H4 (cell line): ENCODE results near the gene FABP3. TPM values are rescaled to one million over a fixed set of nuclear protein-coding genes. Genes with fewer than 3 reads are reported as not detected.
A peak's percentile ranks its signal among the peaks of the same experiment; 100 is the strongest.

Source experiments
- DNase-seq: peaks from one replicate; pipeline ENCODE4 v3.0.0-alpha.2; 2015; ENCODE audit warnings: low spot score
- total RNA-seq: library from RNA; depleted of rRNA; stranded (reverse); fragments of >200 nt; shearing (Covaris generic); gene quantifications from 2 replicates; pipeline ENCODE4 v1.2.3, GENCODE V29; 2014; rRNA removed

Gene FABP3
- not detected in 2 replicates for total RNA-seq

GRCh38 chr1:31373056-31373896, at the start of gene FABP3:
Gene FABP3 (minus strand): TSS chr1:31373076. CDS start chr1:31373014, 62 bp downstream.
- DNase-seq = no peak

GRCh38 chr1:31421371-31422040, 48.6 kb upstream of the FABP3 start:
- no peak for DNase-seq

DNA sequence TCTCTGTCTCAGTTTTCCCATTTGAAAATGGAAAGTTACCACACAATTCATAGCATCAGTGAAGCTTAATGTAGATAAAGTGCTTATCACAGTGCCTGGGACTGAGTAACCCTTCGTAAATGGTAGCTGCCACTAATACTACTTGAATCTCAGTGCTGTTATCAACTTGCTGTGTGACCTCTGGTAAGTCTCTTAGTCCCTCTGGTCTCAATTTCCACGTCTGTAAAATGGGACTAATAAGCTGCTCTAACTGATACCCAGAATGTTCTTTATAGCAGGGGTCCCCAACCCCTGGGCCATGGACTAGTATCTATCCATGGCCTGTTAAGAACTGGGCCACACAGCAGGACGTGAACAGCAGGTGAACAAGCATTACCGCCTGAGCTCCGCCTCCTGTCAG, 47.8 kb upstream of the FABP3 start:
- no peak for DNase-seq

- DNase-seq = no peak
Observed at GRCh38 chr1:31418626-31419323, 45.9 kb upstream of the FABP3 start.

GRCh38 chr1:31417148-31417547, 44.3 kb upstream of the FABP3 start:
- no peak for DNase-seq

- no peak for DNase-seq
Observed at GRCh38 chr1:31416101-31416736, 43.3 kb upstream of the FABP3 start.

DNA sequence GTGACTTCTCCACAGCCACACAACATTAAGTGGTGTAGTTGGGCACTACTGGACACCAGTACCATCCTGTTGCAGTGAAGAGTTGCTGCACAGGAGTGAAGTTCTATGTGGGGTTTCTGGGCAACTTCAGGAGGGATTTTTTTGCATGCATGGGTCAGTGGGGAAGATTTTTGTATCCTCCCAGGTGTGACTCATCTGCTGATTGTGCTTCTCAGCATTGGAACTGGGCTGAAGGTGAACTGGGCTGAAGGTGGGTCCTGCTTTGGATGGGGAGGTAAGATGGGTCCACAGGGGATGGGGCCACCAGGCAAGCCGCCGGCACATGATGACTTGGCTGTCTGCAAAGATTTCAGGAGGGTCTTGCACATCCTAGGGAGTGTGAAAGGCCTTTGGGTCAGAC, 42.8 kb upstream of the FABP3 start:
- no peak for DNase-seq

- DNase-seq = no peak
Observed at GRCh38 chr1:31414980-31415370, 42.1 kb upstream of the FABP3 start.

- DNase-seq = peak; percentile 25
Observed at GRCh38 chr1:31413405-31414001, 40.6 kb upstream of the FABP3 start.

- DNase-seq = no peak
Observed at GRCh38 chr1:31412732-31413404, 40.0 kb upstream of the FABP3 start, which contains the start of gene SERINC2. Gene SERINC2 (plus strand): TSS chr1:31413213. CDS start chr1:31413266, 53 bp downstream.

DNA sequence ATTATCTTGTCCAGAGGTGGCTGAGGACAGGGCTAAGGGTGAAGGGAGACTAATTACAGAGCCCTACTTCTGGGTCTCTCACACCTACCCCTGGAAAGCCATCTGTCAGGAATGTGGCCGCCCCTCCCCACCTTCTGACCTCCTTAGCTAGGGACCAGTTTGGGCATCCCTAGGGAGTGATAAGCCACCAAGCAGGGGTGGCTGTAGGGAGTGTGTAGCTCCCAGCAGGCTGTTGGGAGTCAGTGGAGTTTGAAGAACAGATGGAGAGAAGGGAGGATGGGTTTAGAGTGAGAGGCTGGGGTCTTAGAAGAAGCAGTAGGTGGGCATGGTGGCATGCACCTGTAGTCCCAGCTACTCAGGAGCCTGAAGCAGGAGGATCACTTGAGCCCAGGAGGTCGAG, 39.3 kb upstream of the FABP3 start:
- DNase-seq = no peak

DNA sequence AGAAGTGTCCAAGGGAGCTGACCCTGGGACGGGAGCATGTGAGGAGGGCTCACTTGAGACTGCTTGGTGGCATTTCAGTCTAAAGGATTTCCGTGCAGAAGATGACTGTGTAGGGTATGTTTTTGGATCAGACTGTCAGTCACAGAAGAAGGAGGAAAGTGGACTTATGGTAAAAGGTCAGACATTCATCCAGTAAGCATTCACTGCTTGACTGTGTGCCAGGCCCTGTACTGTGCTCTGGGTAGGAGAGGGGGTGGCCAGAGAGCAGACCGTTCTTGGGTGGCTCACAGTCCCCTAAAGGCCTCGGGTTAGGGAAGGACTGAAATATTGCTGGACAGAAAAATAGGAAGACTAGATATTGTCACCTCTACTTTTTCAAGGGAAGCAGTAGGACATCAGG, 38.0 kb upstream of the FABP3 start:
- DNase-seq = no peak

DNA sequence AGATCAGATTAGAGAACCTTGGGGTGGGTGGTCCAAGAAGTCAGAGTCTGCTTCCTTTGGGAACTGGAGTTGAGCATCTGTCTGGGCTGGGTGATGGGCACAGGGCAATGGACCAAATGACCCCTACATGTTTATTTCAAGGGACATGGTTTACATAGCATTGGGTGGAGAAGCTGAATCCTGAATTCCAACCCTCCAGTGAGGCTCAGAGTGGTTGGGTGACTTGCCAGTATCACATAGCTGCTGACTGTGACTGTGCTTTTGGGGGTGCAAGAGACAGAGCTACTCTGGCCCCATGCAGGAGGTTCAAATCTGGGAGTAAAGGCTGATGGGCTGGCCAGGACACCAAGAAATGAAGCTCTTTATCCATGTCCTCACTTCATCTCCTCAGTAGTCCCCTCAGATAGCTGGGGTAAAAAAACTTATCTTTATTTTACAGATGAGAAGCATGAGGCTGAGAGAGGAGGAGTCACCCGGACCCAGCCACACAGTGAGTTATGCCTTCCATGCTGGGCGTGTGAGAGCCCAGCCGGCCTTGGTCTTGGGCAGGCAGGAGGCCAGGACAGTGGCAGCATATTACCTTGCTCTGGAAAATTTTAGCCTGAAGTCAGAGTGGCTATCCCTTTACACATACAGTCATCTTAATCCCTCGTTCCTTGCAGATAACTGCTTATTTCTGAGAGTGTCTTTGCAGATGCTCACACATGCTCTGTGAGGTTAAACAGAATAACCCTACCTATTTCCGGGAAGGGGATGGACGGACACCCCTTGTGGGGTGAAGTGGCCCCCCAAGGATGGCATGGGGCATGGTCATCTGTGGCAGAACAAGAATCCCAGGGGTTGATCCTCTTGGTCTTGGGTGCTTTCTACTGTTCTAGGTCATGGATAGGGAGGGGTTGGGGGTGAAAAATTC, 37.3 kb upstream of the FABP3 start:
- no peak for DNase-seq

DNA sequence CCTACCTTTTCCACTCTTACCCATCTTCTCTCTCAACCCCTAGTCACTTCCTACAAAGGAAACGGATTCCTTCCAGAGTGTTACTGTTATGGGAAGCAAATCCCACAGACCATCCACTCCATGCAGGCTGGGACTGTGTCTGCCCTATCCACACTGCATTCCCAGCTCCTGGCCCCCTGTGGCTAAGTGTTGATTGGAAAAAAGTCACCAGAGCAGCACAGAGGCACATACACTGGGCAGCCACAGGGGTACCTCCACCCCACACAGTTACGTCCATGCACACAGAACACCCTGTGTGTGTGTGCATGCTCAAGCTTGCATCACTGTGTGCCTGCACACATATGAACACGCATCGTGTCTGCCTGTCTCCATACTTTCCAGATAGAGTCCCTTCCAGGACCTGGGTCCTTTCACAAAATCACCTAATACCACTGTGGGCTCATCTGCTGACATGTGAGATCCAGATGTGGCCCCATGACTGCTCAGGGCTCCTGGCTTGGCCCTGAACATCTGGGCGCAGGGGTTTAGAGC, 36.0 kb upstream of the FABP3 start:
- DNase-seq = no peak

- no peak for DNase-seq
Observed at GRCh38 chr1:31407029-31407626, 34.3 kb upstream of the FABP3 start.

GRCh38 chr1:31405578-31406245, 32.8 kb upstream of the FABP3 start:
- no peak for DNase-seq

- no peak for DNase-seq
Observed at GRCh38 chr1:31401241-31401640, 28.4 kb upstream of the FABP3 start.

DNA sequence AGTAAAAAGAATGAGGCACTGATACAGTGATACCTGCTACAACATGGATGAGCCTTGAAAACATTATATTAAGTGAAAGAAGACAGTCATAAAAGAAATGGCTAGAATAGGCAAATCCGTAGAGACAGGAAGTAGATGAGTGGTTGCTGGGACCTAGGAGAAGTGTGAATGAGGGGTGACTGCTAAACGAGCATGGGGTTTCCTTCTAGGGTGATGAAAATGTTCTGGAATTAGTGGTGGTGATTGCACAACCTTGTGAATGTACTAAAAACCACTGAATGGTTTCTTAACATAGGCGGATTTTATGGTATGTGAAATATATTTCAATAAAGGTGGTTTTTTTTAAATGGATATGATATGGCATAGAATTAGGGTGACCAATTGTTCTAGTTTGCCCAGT, 27.5 kb upstream of the FABP3 start:
- DNase-seq = no peak

DNA sequence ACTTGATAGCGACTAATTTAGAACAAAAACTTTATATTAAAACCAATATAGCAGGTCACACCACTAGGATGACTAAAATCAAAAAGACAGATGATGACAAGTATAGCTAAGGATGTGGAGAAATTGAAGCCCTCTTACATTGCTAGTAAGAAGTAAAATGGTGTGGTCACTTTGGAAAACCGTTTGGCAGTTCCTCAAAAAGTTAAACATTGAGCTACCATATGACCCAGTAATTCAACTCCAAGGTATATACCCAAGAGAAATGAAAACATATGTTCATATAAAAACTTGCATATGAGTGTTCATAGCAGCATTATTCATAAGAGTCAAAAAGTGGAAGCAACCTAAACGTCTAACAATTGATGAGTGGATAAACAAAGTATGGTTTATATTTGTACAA, 27.1 kb upstream of the FABP3 start:
- DNase-seq = no peak
